Heart left ventricle (tissue), 13 donors: ENCODE measurements around the gene ZNF503.

Source experiments
- CTCF ChIP-seq, 12 donors: fragments of 200-600 bp; sonication (generic) in 4 of 12; IDR thresholded peaks; one replicate each; pipeline versions ENCODE4 v1.5.0 to v1.8.0; 2018 to 2022; ENCODE audit warnings: antibody characterized with exemption in 12 of 12, mild to moderate bottlenecking in 5 of 12
- POLR2A ChIP-seq, 2 donors: fragments of 450-650 bp; IDR thresholded peaks; one replicate each; pipeline ENCODE4 v1.6.1; 2017; ENCODE audit warnings: antibody characterized with exemption in 2 of 2, mild to moderate bottlenecking in 2 of 2, moderate library complexity in 2 of 2
- donor health status: ischemic (EF 13 %, LVEDD 7.1; RV severe dilation, severe dysfunction).
- donor health status: DM: no; HTN: yes; CAD: no.
- donor health status: DM: no; HTN: no; CAD: no.
- donor health status: ischemic (EF 25% LVEDD 6.9; RV normal size, moderate dysfunction).
- donor health status: ischemic (EF 25% LVEDD 5.7; RV mildly dilated, moderate dysfunction).
- donor health status: ischemic (EF 35%, LVEDD 5.7; RV mildly dilated, moderate dysfunction).
- donor health status: nonischemic (EF 11% LVEDD 7.7; RV severe dilation, severe dysfunction).
- donor health status: DM: yes; HTN: yes; CAD: no.
- donor health status: PGD.
- donor health status: ischemic (EF 29% LVEDD 5.4; RV normal size, mild dysfunction).
- donor health status: nonischemic (EF 23%, LVEDD 6.1; RV moderate dilation, normal function).

- TF ChIP-seq POLR2A (IDR thresholded peaks at IDR 0.05) (no peak), CTCF (IDR thresholded peaks at IDR 0.05) (no peak)
Measured at GRCh38 chr10:75358132-75358531, 43.4 kb downstream of the ZNF503 start.
